Caco-2 (cell line): ENCODE results near the gene DNAJB12. TPM values are rescaled to one million over a fixed set of nuclear protein-coding genes. Genes with fewer than 3 reads are reported as not detected.
A peak's percentile ranks its signal among the peaks of the same experiment; 100 is the strongest.

Experiments
- BruUV-seq: library from RNA; stranded (reverse); fragments of 400-500 nt; replicated peaks from 2 replicates; lab custom pipeline; 2021; lab: Mats Ljungman, UMichigan
- CTCF ChIA-PET: fragments of 300-600 bp; sonication (Branson Sonifier 250); formaldehyde crosslinking; loops from one replicate; lab custom pipeline; 2022; ENCODE audit warnings: antibody characterized with exemption; lab: Charles Lee
- POLR2A ChIA-PET: fragments of 300-600 bp; sonication (Branson Sonifier 250); formaldehyde crosslinking; loops from one replicate; lab custom pipeline; 2022; ENCODE audit warnings: antibody characterized with exemption; lab: Charles Lee
- DNase-seq, 2 experiments: peaks; one replicate each; pipeline versions ENCODE4 v3.0.0 to v3.0.0-alpha.2; 2020 to 2022
- H3K27me3 ChIP-seq: replicated peaks from 2 replicates; pipeline ENCODE4 v1.6.0; 2011; ENCODE audit warnings: low read length; ENCODE audit not compliant: control insufficient read depth, insufficient read depth
- H3K36me3 ChIP-seq: 2 replicates; pipeline ENCODE4 v1.5.1; 2011; ENCODE audit warnings: low read length; ENCODE audit not compliant: control insufficient read depth, insufficient read depth
- H3K4me1 ChIP-seq: fragments of 250-450 bp; sonication (Bioruptor Pico); 2 replicates; pipeline ENCODE4 v1.5.1; 2020; ENCODE audit warnings: mild to moderate bottlenecking
- H3K4me3 ChIP-seq: 2 replicates; pipeline ENCODE4 v1.5.1; 2011; ENCODE audit warnings: low read depth, mild to moderate bottlenecking, control low read depth, low read length
- H3K9me3 ChIP-seq: fragments of 250-450 bp; sonication (Bioruptor Pico); 2 replicates; pipeline ENCODE4 v1.5.1; 2020; ENCODE audit warnings: mild to moderate bottlenecking, moderate library complexity
- H3K27ac Mint-ChIP-seq: one replicate; pipeline ENCODE4 v1.8.0; 2022; ENCODE audit warnings: mixed read lengths; ENCODE audit not compliant: unreplicated experiment
- H3K27me3 Mint-ChIP-seq: one replicate; pipeline ENCODE4 v1.8.0; 2022; ENCODE audit warnings: mixed read lengths; ENCODE audit not compliant: insufficient read depth, unreplicated experiment
- H3K36me3 Mint-ChIP-seq: one replicate; pipeline ENCODE4 v1.8.0; 2022; ENCODE audit warnings: mild to moderate bottlenecking, mixed read lengths; ENCODE audit not compliant: insufficient read depth, unreplicated experiment
- H3K4me1 Mint-ChIP-seq: one replicate; pipeline ENCODE4 v1.8.0; 2022; ENCODE audit warnings: low read depth, mixed read lengths; ENCODE audit not compliant: unreplicated experiment
- H3K4me3 Mint-ChIP-seq: one replicate; pipeline ENCODE4 v1.8.0; 2022; ENCODE audit warnings: mild to moderate bottlenecking, moderate library complexity, mixed read lengths; ENCODE audit not compliant: unreplicated experiment
- H3K9me3 Mint-ChIP-seq: one replicate; pipeline ENCODE4 v1.8.0; 2022; ENCODE audit warnings: mixed read lengths; ENCODE audit not compliant: unreplicated experiment
- intact Hi-C: fragments of 100-400 bp; cut with micrococcal nuclease; formaldehyde crosslinking; loops from one replicate; pipeline ENCODE4 v1.10.0; 2022; ENCODE audit not compliant: unreplicated experiment
- total RNA-seq: library from RNA; stranded (reverse); gene quantifications from 2 replicates; pipeline ENCODE4 v1.2.3, GENCODE V29; 2022
- TF ChIP-seq, protein P1 (sequence below), 2 experiments: fragments of 200-600 bp in 1 of 2; IDR thresholded peaks; 1 replicate in 1 of 2; 2 replicates in 1 of 2; pipeline versions ENCODE4 v1.5.1 to v1.8.0; 2011 to 2022; ENCODE audit warnings: antibody characterized with exemption in 1 of 2, control low read depth in 1 of 2, inconsistent platforms in 1 of 2, low read depth in 1 of 2, low read length in 1 of 2, mild to moderate bottlenecking in 1 of 2, moderate library complexity in 1 of 2; ENCODE audit not compliant: insufficient read depth in 1 of 2, severe bottlenecking in 1 of 2, unreplicated experiment in 1 of 2

Gene DNAJB12
- total RNA-seq, 1 experiment from 2014 or later = 56.0 TPM

GRCh38 chr10:72353965-72354355, 759 bp downstream of the DNAJB12 start:
- no peaks in the 10 kb centered on the region for H3K27me3 ChIP-seq
- H3K4me1 ChIP-seq = peaks cover 10% of the 10 kb centered on the region; the same call in 1 of the 2 replicates
- peak overlapping the region; percentile 85 for H3K4me3 ChIP-seq
- Mint-ChIP-seq H3K36me3 (peaks cover 48% of the 10 kb centered on the region), H3K4me1 (peaks cover 22% of the 10 kb centered on the region), H3K9me3 (no peaks in the 10 kb centered on the region), H3K27ac (peak overlapping the region; percentile 98), H3K27me3 (no peaks in the 10 kb centered on the region), H3K4me3 (peak overlapping the region; percentile 93)
- DNase-seq = peak; percentile 51 to 65
- TF ChIP-seq, protein P1, sequence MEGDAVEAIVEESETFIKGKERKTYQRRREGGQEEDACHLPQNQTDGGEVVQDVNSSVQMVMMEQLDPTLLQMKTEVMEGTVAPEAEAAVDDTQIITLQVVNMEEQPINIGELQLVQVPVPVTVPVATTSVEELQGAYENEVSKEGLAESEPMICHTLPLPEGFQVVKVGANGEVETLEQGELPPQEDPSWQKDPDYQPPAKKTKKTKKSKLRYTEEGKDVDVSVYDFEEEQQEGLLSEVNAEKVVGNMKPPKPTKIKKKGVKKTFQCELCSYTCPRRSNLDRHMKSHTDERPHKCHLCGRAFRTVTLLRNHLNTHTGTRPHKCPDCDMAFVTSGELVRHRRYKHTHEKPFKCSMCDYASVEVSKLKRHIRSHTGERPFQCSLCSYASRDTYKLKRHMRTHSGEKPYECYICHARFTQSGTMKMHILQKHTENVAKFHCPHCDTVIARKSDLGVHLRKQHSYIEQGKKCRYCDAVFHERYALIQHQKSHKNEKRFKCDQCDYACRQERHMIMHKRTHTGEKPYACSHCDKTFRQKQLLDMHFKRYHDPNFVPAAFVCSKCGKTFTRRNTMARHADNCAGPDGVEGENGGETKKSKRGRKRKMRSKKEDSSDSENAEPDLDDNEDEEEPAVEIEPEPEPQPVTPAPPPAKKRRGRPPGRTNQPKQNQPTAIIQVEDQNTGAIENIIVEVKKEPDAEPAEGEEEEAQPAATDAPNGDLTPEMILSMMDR (IDR thresholded peaks at IDR 0.05; ENCODE audit: insufficient read depth in 1 of 2, low read depth in 1 of 2, low read length in 1 of 2, severe bottlenecking in 1 of 2, unreplicated experiment in 1 of 2) = no peak
- H3K9me3 ChIP-seq = no peaks in the 10 kb centered on the region
- TSS peak; percentile 49 for BruUV-seq
- intact Hi-C loops = no loop called here
- ChIA-PET POLR2A (interaction anchor here (2.0 kb wide), 1 partner anchor 93 kb away, joined by 7 read pairs; no protein-coding TSS in a partner anchor), CTCF (no interaction called here)
- peaks cover 3% of the 10 kb centered on the region; the same call in 1 of the 2 replicates for H3K36me3 ChIP-seq

- no TSS peak for BruUV-seq
- H3K27me3 ChIP-seq = no peaks in the 10 kb centered on the region
- H3K36me3 ChIP-seq = peaks cover 6% of the 10 kb centered on the region; the same call in 1 of the 2 replicates
- H3K4me3 ChIP-seq = peak overlapping the region; percentile 85
- CTCF ChIA-PET = no interaction called here
- POLR2A ChIA-PET = interaction anchor here (0.5 to 1.4 kb wide), 3 partner anchors 11 to 817 kb away, joined by 3 read pairs; no protein-coding TSS in a partner anchor
- H3K27ac Mint-ChIP-seq = peak overlapping the region; percentile 98
- peaks cover 10% of the 10 kb centered on the region; the same call in 1 of the 2 replicates for H3K4me1 ChIP-seq
- no peaks in the 10 kb centered on the region for H3K9me3 Mint-ChIP-seq
- peak overlapping the region; percentile 93 for H3K4me3 Mint-ChIP-seq
- H3K9me3 ChIP-seq = no peaks in the 10 kb centered on the region
- peaks cover 22% of the 10 kb centered on the region for H3K4me1 Mint-ChIP-seq
- peaks cover 55% of the 10 kb centered on the region for H3K36me3 Mint-ChIP-seq
- H3K27me3 Mint-ChIP-seq = no peaks in the 10 kb centered on the region
- no peak for DNase-seq
- intact Hi-C loops = no loop called here
- TF ChIP-seq, protein P1 (IDR thresholded peaks at IDR 0.05; ENCODE audit: insufficient read depth in 1 of 2, low read depth in 1 of 2, low read length in 1 of 2, severe bottlenecking in 1 of 2, unreplicated experiment in 1 of 2) = no peak
Measured at GRCh38 chr10:72353028-72353964, 1.4 kb downstream of the DNAJB12 start.

- Mint-ChIP-seq H3K36me3 (peaks cover 55% of the 10 kb centered on the region), H3K4me1 (peaks cover 22% of the 10 kb centered on the region), H3K27ac (no peak overlapping the region), H3K9me3 (no peaks in the 10 kb centered on the region), H3K4me3 (no peak overlapping the region), H3K27me3 (no peaks in the 10 kb centered on the region)
- H3K9me3 ChIP-seq = no peaks in the 10 kb centered on the region
- ChIA-PET CTCF (no interaction called here), POLR2A (interaction anchor here (1.4 kb wide), 1 partner anchor 30 kb away, joined by 3 read pairs; no protein-coding TSS in a partner anchor)
- TF ChIP-seq, protein P1 (IDR thresholded peaks at IDR 0.05; ENCODE audit: insufficient read depth in 1 of 2, low read depth in 1 of 2, low read length in 1 of 2, severe bottlenecking in 1 of 2, unreplicated experiment in 1 of 2) = no peak
- peaks cover 10% of the 10 kb centered on the region; the same call in 1 of the 2 replicates for H3K4me1 ChIP-seq
- H3K4me3 ChIP-seq = no peak overlapping the region
- intact Hi-C loops = no loop called here
- DNase-seq = no peak
- peaks cover 6% of the 10 kb centered on the region; the same call in 1 of the 2 replicates for H3K36me3 ChIP-seq
- H3K27me3 ChIP-seq = no peaks in the 10 kb centered on the region
- BruUV-seq = no TSS peak
Measured at GRCh38 chr10:72351479-72351878, 3.2 kb downstream of the DNAJB12 start.
